Stimulated activated CD4-positive, alpha-beta T cell treated with anti-CD3 and anti-CD28 coated beads, Interleukin-4, amount 100 ng/mL, for 48 hours (primary cell): ENCODE data around the gene KSR2.
"Not testable (repeated sequence)": the region's sequence is repeated elsewhere in the genome, so short reads cannot be mapped to it uniquely, and the experiment has no call there.

Source experiments
- DNase-seq, 2 donors: peaks; one replicate each; pipeline ENCODE4 v3.0.0-alpha.2; 2020; ENCODE audit warnings: low read depth in 2 of 2

Gene KSR2

GRCh38 chr12:117857632-117858612 lies 110.9 kb downstream of the KSR2 start:
- DNase-seq: peak; percentile 46 to 60

- DNase-seq: not testable (repeated sequence)
Measured at GRCh38 chr12:117857139-117857538, 111.7 kb downstream of the KSR2 start.

- DNase-seq: no peak
Measured at GRCh38 chr12:117855165-117855564, 113.6 kb downstream of the KSR2 start.

- peak; percentile 43 to 55 for DNase-seq
Measured at GRCh38 chr12:117854339-117855012, 114.3 kb downstream of the KSR2 start.

GRCh38 chr12:117853600-117853999 lies 115.2 kb downstream of the KSR2 start:
- DNase-seq: no peak

- DNase-seq: no peak
Measured at GRCh38 chr12:117850048-117850447, 118.7 kb downstream of the KSR2 start.

- DNase-seq: no peak
Measured at GRCh38 chr12:117847371-117847770, 121.4 kb downstream of the KSR2 start.

- no peak for DNase-seq
Measured at GRCh38 chr12:117845271-117845904, 123.4 kb downstream of the KSR2 start.

GRCh38 chr12:117844114-117844830 lies 124.5 kb downstream of the KSR2 start:
- no peak for DNase-seq

GRCh38 chr12:117842630-117843029 lies 126.2 kb downstream of the KSR2 start:
- DNase-seq: no peak

GRCh38 chr12:117842220-117842619 lies 126.6 kb downstream of the KSR2 start:
- no peak for DNase-seq

GRCh38 chr12:117837737-117838050 lies 131.1 kb downstream of the KSR2 start:
- no peak for DNase-seq

- DNase-seq: peak; percentile 61 to 83
Measured at GRCh38 chr12:117836999-117837736, 131.6 kb downstream of the KSR2 start.

- no peak for DNase-seq
Measured at GRCh38 chr12:117836476-117836875, 132.3 kb downstream of the KSR2 start.

- DNase-seq: no peak
Measured at GRCh38 chr12:117835156-117835555, 133.6 kb downstream of the KSR2 start.

- no peak for DNase-seq
Measured at GRCh38 chr12:117832459-117833457, 136.0 kb downstream of the KSR2 start.

GRCh38 chr12:117830471-117830870 lies 138.3 kb downstream of the KSR2 start:
- no peak for DNase-seq

- DNase-seq: no peak
Measured at GRCh38 chr12:117829108-117829507, 139.7 kb downstream of the KSR2 start.

GRCh38 chr12:117827660-117828059 lies 141.1 kb downstream of the KSR2 start:
- no peak for DNase-seq

GRCh38 chr12:117825827-117826226 lies 143.0 kb downstream of the KSR2 start:
- DNase-seq: no peak
